ENCODE data around the gene SCARB1. TPM values are rescaled to one million over a fixed set of nuclear protein-coding genes. Genes with fewer than 3 reads are reported as not detected.

Gene SCARB1
- total and polyA plus RNA-seq, 4 donors: 14.9 to 88.4 (median 56.2) TPM

DNA sequence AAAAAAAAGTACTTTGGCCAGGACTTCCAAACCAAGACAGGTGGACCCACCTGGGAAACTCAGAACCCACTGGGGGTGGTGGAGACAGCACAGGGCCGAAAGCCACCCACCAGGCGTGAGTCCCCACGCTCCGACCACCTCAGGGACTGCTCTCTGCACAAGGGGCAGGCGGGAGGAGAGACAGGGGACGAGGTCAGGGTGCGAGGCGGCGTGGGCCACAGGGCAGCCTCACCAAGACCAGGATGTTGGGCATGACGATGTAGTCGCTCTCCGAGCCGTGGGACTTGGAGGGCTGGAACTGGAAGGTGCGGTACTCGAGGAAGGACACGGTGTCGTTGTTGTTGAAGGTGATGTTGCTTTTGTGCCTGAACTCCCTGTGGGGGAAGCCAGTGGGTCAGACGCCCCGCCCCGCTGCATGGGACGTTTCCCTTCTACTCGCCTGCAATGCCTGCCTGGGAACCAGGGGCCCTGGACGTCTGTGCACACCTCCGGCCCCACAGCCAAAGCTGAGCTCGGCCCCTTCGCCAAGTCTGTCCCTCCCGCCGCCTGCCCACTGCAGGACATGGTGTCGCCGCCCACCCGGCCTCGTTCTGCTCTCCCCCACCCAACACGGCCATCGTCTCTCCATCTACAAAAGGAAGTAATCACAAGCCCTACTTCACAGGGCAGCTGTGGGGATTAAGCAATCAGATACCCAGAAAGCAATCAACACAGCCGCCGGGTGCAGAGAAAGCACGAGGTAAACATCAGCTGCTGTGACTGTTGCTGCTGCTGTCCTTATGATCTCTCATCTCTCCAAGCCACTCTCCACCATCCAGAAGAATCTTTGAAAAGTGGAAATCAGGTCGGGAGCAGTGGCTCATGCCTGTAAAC, 48.7 kb downstream of the SCARB1 start:
- DNase-seq (ENCODE audit: low read depth in 4 of 6, low spot score in 6 of 6): no peak
- no peaks in the 10 kb centered on the region for H3K27me3 ChIP-seq (ENCODE audit: control insufficient read depth, insufficient read depth, low read length)
- H3K36me3 ChIP-seq (ENCODE audit: control insufficient read depth, insufficient read depth, low read length): peaks cover 63% of the 10 kb centered on the region
- H3K4me1 ChIP-seq (ENCODE audit: control insufficient read depth, insufficient read depth, low read length): no peaks in the 10 kb centered on the region
- H3K4me3 ChIP-seq (ENCODE audit: low read depth, low read length): no peak overlapping the region
- H3K27ac ChIP-seq (ENCODE audit: low read depth, low read length): no peak overlapping the region
- 76% methylated on average over 38 of the region's 38 CpGs for WGBS (ENCODE audit: insufficient coverage)
- no peaks in the 10 kb centered on the region for H3K9me3 ChIP-seq (ENCODE audit: control insufficient read depth, insufficient read depth, low read length)

DNA sequence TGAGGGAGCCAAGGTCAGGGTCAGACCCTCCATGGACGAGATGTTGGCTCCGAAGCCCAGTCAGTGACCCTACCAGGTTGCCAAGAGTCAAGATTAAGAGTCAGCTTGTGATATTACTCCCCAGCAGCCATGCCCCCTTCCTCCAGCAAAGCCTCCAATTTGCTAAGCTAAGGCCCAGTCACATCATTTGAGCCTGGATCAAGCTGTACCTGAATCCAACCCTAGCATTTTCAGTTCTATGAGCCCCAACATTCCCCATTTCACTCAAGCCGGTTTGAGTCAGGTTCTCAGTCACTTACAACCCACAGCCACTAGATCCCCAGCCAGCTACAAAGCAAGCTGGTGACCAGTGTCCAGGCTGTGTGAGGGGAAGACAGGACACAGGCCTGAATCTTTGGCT, 49.9 kb downstream of the SCARB1 start:
- H3K4me1 ChIP-seq (ENCODE audit: control insufficient read depth, insufficient read depth, low read length): no peaks in the 10 kb centered on the region
- H3K4me3 ChIP-seq (ENCODE audit: low read depth, low read length): no peak overlapping the region
- DNase-seq (ENCODE audit: low read depth in 4 of 6, low spot score in 6 of 6): no peak
- peaks cover 70% of the 10 kb centered on the region for H3K36me3 ChIP-seq (ENCODE audit: control insufficient read depth, insufficient read depth, low read length)
- H3K9me3 ChIP-seq (ENCODE audit: control insufficient read depth, insufficient read depth, low read length): no peaks in the 10 kb centered on the region
- no peak overlapping the region for H3K27ac ChIP-seq (ENCODE audit: low read depth, low read length)
- 97% methylated on average over 2 of the region's 3 CpGs for WGBS (ENCODE audit: insufficient coverage)
- no peaks in the 10 kb centered on the region for H3K27me3 ChIP-seq (ENCODE audit: control insufficient read depth, insufficient read depth, low read length)

DNA sequence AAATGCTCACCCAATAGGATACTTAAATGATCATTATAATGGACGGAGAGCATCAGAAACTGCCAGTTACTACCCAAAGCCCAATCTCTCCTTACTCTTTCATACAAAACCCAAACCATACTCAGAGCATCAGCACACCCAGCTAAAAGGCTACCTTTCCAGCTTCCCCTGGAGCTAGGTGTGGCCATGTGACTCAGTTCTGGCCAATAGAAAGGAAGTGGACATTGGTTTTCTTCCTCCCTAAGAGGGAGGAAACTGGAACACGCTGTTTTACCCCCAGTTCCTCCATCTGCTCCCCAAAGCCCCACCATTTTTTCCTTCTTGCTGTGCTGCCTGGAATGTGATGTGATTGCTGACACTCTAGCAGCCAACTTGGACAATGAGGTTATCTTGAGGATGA, 50.7 kb downstream of the SCARB1 start:
- Histone ChIP-seq H3K4me3 (ENCODE audit: low read depth, low read length) (no peak overlapping the region), H3K27ac (ENCODE audit: low read depth, low read length) (no peak overlapping the region), H3K27me3 (ENCODE audit: control insufficient read depth, insufficient read depth, low read length) (no peaks in the 10 kb centered on the region), H3K36me3 (ENCODE audit: control insufficient read depth, insufficient read depth, low read length) (peaks cover 72% of the 10 kb centered on the region), H3K9me3 (ENCODE audit: control insufficient read depth, insufficient read depth, low read length) (no peaks in the 10 kb centered on the region), H3K4me1 (ENCODE audit: control insufficient read depth, insufficient read depth, low read length) (no peaks in the 10 kb centered on the region)
- DNase-seq (ENCODE audit: low read depth in 4 of 6, low spot score in 6 of 6): no peak
- 83% methylated on average over 1 of the region's 2 CpGs for WGBS (ENCODE audit: insufficient coverage)

DNA sequence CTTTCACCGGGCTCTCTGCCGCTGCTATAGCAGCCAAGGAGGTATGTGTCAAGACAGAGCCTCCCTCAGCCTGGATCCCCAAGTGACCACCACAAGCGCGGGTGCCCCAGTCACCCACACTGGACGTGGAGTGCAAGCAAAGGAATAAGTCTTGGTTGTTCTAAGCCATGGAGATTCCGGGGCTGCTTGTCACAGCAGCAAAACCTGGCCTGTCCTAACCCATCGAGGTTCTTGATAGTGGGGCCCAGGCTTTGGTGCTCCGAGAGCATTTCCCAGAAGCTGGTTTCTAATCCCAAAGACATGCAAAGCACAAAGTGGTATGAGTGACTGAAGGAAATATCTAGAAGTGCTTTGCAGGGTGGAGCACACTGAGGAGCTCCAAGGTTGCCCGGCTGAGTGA, 51.3 kb downstream of the SCARB1 start:
- H3K4me1 ChIP-seq (ENCODE audit: control insufficient read depth, insufficient read depth, low read length): no peaks in the 10 kb centered on the region
- H3K9me3 ChIP-seq (ENCODE audit: control insufficient read depth, insufficient read depth, low read length): no peaks in the 10 kb centered on the region
- H3K27ac ChIP-seq (ENCODE audit: low read depth, low read length): no peak overlapping the region
- no peak overlapping the region for H3K4me3 ChIP-seq (ENCODE audit: low read depth, low read length)
- H3K36me3 ChIP-seq (ENCODE audit: control insufficient read depth, insufficient read depth, low read length): peaks cover 74% of the 10 kb centered on the region
- no peaks in the 10 kb centered on the region for H3K27me3 ChIP-seq (ENCODE audit: control insufficient read depth, insufficient read depth, low read length)
- DNase-seq (ENCODE audit: low read depth in 4 of 6, low spot score in 6 of 6): no peak
- WGBS (ENCODE audit: insufficient coverage): 88% methylated on average over 8 of the region's 9 CpGs

DNA sequence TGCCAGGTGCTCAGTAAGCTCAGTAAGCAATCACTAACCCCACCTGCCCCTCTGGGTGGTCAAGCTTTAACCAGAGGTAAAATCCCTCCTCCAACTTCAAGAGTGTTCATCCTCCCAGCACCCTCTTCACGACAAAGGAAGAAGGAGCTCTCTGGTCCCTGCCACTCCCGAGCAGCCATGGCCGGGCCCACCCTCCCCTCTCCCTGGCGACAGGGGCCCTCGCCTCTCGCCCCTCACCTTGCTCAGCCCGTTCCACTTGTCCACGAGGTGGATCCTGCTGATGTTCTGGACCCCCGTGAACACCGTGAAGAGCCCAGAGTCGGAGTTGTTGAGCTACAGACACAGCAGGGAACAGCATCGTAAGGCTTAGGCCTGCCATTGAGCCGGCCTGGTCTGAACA, 52.0 kb downstream of the SCARB1 start:
- no peaks in the 10 kb centered on the region for H3K4me1 ChIP-seq (ENCODE audit: control insufficient read depth, insufficient read depth, low read length)
- whole genome bisulfite sequencing (ENCODE audit: insufficient coverage): 65% methylated on average over 13 of the region's 13 CpGs
- DNase-seq (ENCODE audit: low read depth in 4 of 6, low spot score in 6 of 6): no peak
- H3K9me3 ChIP-seq (ENCODE audit: control insufficient read depth, insufficient read depth, low read length): no peaks in the 10 kb centered on the region
- H3K27ac ChIP-seq (ENCODE audit: low read depth, low read length): no peak overlapping the region
- peaks cover 72% of the 10 kb centered on the region for H3K36me3 ChIP-seq (ENCODE audit: control insufficient read depth, insufficient read depth, low read length)
- no peak overlapping the region for H3K4me3 ChIP-seq (ENCODE audit: low read depth, low read length)
- no peaks in the 10 kb centered on the region for H3K27me3 ChIP-seq (ENCODE audit: control insufficient read depth, insufficient read depth, low read length)

DNA sequence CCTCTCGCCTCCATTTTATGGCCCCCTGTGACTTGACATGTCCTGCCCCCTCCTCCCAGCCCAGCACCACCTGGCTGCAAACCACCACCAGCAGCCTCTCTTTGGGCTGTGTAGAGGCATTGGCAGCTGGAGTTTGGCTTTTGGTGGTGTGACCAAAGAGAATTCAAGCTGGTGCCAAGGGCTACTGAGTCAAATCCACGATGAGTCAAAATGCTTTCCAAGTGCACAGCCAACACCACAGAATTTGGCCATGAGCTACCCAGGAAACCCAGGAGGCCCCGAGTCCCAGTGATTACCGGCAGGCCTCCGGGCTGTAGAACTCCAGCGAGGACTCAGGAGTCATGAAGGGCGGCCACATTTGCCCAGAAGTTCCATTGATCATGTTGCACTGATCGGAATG, 53.8 kb downstream of the SCARB1 start:
- Histone ChIP-seq H3K9me3 (ENCODE audit: control insufficient read depth, insufficient read depth, low read length) (no peaks in the 10 kb centered on the region), H3K4me1 (ENCODE audit: control insufficient read depth, insufficient read depth, low read length) (no peaks in the 10 kb centered on the region), H3K27ac (ENCODE audit: low read depth, low read length) (no peak overlapping the region), H3K4me3 (ENCODE audit: low read depth, low read length) (no peak overlapping the region), H3K27me3 (ENCODE audit: control insufficient read depth, insufficient read depth, low read length) (no peaks in the 10 kb centered on the region), H3K36me3 (ENCODE audit: control insufficient read depth, insufficient read depth, low read length) (peaks cover 73% of the 10 kb centered on the region)
- WGBS (ENCODE audit: insufficient coverage): 96% methylated on average over 7 of the region's 8 CpGs
- DNase-seq (ENCODE audit: low read depth in 4 of 6, low spot score in 6 of 6): no peak

DNA sequence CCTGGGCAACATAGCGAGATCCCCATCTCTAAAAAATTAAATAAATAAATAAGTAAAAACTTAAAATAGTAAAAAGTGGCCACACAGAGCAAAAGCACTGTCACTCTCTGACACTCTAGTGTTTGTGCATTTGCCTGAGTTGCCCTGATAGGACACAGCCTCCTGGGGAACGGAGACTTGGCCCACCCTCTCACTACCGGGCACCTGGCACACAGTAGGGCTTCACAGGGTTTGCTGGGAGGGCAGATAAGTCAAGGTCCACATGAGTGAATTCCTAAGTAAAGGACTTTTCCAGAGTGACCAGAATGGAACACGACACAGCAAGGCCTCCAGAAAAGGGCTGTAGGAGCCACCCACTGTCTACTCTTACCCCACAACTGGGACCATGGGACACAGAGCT, 54.3 kb downstream of the SCARB1 start:
- DNase-seq (ENCODE audit: low read depth in 4 of 6, low spot score in 6 of 6): no peak

DNA sequence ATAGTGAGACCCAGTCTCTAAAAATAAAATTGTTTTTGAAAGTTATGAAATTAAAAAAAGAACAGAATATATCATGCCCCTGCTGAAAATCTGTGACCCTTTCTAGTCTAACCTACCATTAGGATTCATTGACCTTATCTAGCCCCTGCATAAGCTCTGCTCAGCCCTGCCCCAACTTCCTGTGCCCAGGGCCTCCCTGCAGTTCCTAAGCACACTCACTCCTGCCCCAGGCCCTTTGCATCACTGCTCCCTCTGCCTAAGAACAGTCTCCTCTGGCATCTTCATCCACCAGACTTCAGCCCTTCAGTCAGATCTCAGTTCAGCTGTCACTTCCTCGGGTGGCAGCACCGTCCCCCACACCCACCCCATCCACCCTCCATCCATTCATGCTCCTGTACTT, 55.4 kb downstream of the SCARB1 start:
- WGBS (ENCODE audit: insufficient coverage): 94% methylated on average over 2 of the region's 2 CpGs
- Histone ChIP-seq H3K4me1 (ENCODE audit: control insufficient read depth, insufficient read depth, low read length) (peaks cover 10% of the 10 kb centered on the region), H3K27me3 (ENCODE audit: control insufficient read depth, insufficient read depth, low read length) (no peaks in the 10 kb centered on the region), H3K9me3 (ENCODE audit: control insufficient read depth, insufficient read depth, low read length) (no peaks in the 10 kb centered on the region), H3K36me3 (ENCODE audit: control insufficient read depth, insufficient read depth, low read length) (peaks cover 71% of the 10 kb centered on the region), H3K4me3 (ENCODE audit: low read depth, low read length) (no peak overlapping the region), H3K27ac (ENCODE audit: low read depth, low read length) (no peak overlapping the region)
- DNase-seq (ENCODE audit: low read depth in 4 of 6, low spot score in 6 of 6): no peak

More for the DNA sequence above, 54.3 kb downstream of the SCARB1 start:
- no peaks in the 10 kb centered on the region for H3K9me3 ChIP-seq (ENCODE audit: control insufficient read depth, insufficient read depth, low read length)
- H3K27me3 ChIP-seq (ENCODE audit: control insufficient read depth, insufficient read depth, low read length): no peaks in the 10 kb centered on the region
- peaks cover 73% of the 10 kb centered on the region for H3K36me3 ChIP-seq (ENCODE audit: control insufficient read depth, insufficient read depth, low read length)
- H3K4me1 ChIP-seq (ENCODE audit: control insufficient read depth, insufficient read depth, low read length): peaks cover 4% of the 10 kb centered on the region
- H3K27ac ChIP-seq (ENCODE audit: low read depth, low read length): no peak overlapping the region
- no peak overlapping the region for H3K4me3 ChIP-seq (ENCODE audit: low read depth, low read length)
- WGBS (ENCODE audit: insufficient coverage): 70% methylated on average over 1 of the region's 4 CpGs

DNA sequence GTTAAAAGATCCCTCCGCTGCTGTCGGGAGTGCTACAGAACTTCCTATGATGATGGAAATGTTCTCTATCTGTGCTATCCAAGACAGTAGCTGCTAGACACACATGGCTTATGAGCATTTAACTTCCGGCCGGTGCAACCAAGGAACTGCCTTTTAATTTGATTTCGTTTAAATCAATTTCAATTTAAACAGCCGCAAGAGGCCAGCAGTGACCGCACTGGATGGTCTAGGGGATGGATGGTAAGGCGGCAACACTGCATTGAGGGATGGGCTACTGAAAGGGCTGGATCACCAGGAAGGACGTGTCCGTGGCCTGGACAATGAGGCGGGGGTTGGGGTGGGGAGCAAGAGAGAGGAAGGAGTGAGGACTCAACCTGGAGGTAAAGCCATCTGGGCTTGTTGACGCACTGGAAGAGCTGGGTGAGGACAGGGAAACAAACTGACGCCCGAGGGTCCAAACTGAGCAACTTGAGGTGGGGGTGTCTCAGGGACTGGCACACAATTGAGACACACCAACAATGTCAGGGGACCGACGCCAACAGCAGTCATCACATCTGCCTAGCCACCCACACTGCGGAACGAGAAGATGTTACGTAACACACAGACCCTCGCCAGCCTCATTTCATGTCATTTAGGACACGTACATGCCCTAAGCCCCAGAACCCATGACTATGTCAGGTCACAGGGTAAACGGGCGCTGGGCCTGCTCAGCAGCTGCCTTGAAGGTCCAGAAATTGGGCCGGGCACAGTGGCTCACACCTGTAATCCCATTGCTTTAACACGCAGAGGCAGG, 57.6 kb downstream of the SCARB1 start:
- Histone ChIP-seq H3K4me1 (ENCODE audit: control insufficient read depth, insufficient read depth, low read length) (peaks cover 10% of the 10 kb centered on the region), H3K9me3 (ENCODE audit: control insufficient read depth, insufficient read depth, low read length) (no peaks in the 10 kb centered on the region), H3K4me3 (ENCODE audit: low read depth, low read length) (no peak overlapping the region), H3K27me3 (ENCODE audit: control insufficient read depth, insufficient read depth, low read length) (no peaks in the 10 kb centered on the region), H3K27ac (ENCODE audit: low read depth, low read length) (no peak overlapping the region), H3K36me3 (ENCODE audit: control insufficient read depth, insufficient read depth, low read length) (peaks cover 62% of the 10 kb centered on the region)
- whole genome bisulfite sequencing (ENCODE audit: insufficient coverage): 92% methylated on average over 19 of the region's 25 CpGs
- DNase-seq (ENCODE audit: low read depth in 4 of 6, low spot score in 6 of 6): no peak
